SU-DHL-6 (cell line): ENCODE measurements around the gene SNAPC2.

Source experiments
- H2AFZ ChIP-seq: fragments of 200-600 bp; sonication (generic); 2 replicates; pipeline ENCODE4 v1.6.1; 2014; ENCODE audit warnings: low read depth, mild to moderate bottlenecking, moderate library complexity, mixed read lengths, antibody characterized with exemption, low read length; ENCODE audit not compliant: severe bottlenecking
- H3F3A ChIP-seq: fragments of 200-600 bp; shearing (Covaris generic); 2 replicates; pipeline ENCODE4 v1.6.0; 2016; ENCODE audit warnings: antibody characterized with exemption, mild to moderate bottlenecking; ENCODE audit not compliant: insufficient read depth
- H3K27ac ChIP-seq: fragments of 200-600 bp; sonication (generic); 2 replicates; pipeline ENCODE4 v1.5.1; 2016; ENCODE audit warnings: low read depth, mild to moderate bottlenecking, low read length, moderate library complexity, mixed read lengths
- H3K27me3 ChIP-seq: fragments of 200-600 bp; sonication (generic), shearing (Covaris generic); 2 replicates; pipeline ENCODE4 v1.6.0; 2014; ENCODE audit warnings: mild to moderate bottlenecking, low read length
- H3K36me3 ChIP-seq: fragments of 200-600 bp; sonication (generic); 2 replicates; pipeline ENCODE4 v1.6.1; 2014; ENCODE audit warnings: mild to moderate bottlenecking, low read length, mixed read lengths
- H3K4me2 ChIP-seq: fragments of 300-600, 200-600 bp; shearing (Covaris generic), sonication (generic); 2 replicates; pipeline ENCODE4 v1.6.0; 2014; ENCODE audit warnings: low read length, low read depth, mild to moderate bottlenecking; ENCODE audit not compliant: poor library complexity, severe bottlenecking
- H3K4me3 ChIP-seq: fragments of 200-600 bp; sonication (generic); 2 replicates; pipeline ENCODE4 v1.5.1; 2014; ENCODE audit warnings: antibody characterized with exemption, low read length, mild to moderate bottlenecking, mixed read lengths; ENCODE audit not compliant: insufficient read depth, poor library complexity, severe bottlenecking
- H3K79me2 ChIP-seq: fragments of 200-600 bp; sonication (generic); 2 replicates; pipeline ENCODE4 v1.6.1; 2014; ENCODE audit warnings: mild to moderate bottlenecking, low read length, moderate library complexity; ENCODE audit not compliant: insufficient read depth
- H3K9ac ChIP-seq: fragments of 200-600 bp; sonication (generic); 2 replicates; pipeline ENCODE4 v1.7.0; 2014; ENCODE audit warnings: mild to moderate bottlenecking, low read length
- H3K9me2 ChIP-seq: fragments of 200-600 bp; sonication (generic); replicated peaks from 2 replicates; pipeline ENCODE4 v1.6.1; 2014; ENCODE audit warnings: low read length; ENCODE audit not compliant: insufficient read depth
- H3K9me3 ChIP-seq: fragments of 200-600 bp; sonication (generic); 2 replicates; pipeline ENCODE4 v1.6.1; 2014; ENCODE audit warnings: low read length, mixed read lengths; ENCODE audit not compliant: insufficient read depth
- H4K20me1 ChIP-seq: fragments of 200-600 bp; sonication (generic); 2 replicates; pipeline ENCODE4 v1.6.1; 2014; ENCODE audit warnings: low read depth, mild to moderate bottlenecking, antibody characterized with exemption, low read length, moderate library complexity, mixed read lengths
- CTCF ChIP-seq: fragments of 200-600 bp; sonication (generic); IDR thresholded peaks from one replicate; pipeline ENCODE4 v1.5.1; 2017; ENCODE audit warnings: antibody characterized with exemption, mild to moderate bottlenecking, low read length, moderate library complexity; ENCODE audit not compliant: insufficient read depth, poor library complexity, severe bottlenecking
- EZH2phosphoT487 ChIP-seq: fragments of 200-600 bp; sonication (generic), shearing (Covaris generic); conservative IDR thresholded peaks from 2 replicates; pipeline ENCODE4 v1.6.1; 2018; ENCODE audit warnings: mild to moderate bottlenecking, antibody characterized with exemption, low read length, moderate library complexity, mixed read lengths

SNAPC2 gene

GRCh38 chr19:7965259-7965841 lies 45.2 kb downstream of the SNAPC2 start:
- no peak overlapping the region for H3K4me3 ChIP-seq
- no peak overlapping the region for H2AFZ ChIP-seq
- no peaks in the 10 kb centered on the region for H4K20me1 ChIP-seq
- H3K9me2 ChIP-seq, result no peaks in the 10 kb centered on the region
- H3K9ac ChIP-seq, result no peak overlapping the region
- H3F3A ChIP-seq, result no peaks in the 10 kb centered on the region
- no peaks in the 10 kb centered on the region for H3K27me3 ChIP-seq
- no peaks in the 10 kb centered on the region for H3K79me2 ChIP-seq
- TF ChIP-seq CTCF (no peak), EZH2phosphoT487 (no peak)
- no peak overlapping the region for H3K27ac ChIP-seq
- H3K9me3 ChIP-seq, result no peaks in the 10 kb centered on the region
- H3K36me3 ChIP-seq, result peaks cover 14% of the 10 kb centered on the region; the same call in 1 of the 2 replicates
- H3K4me2 ChIP-seq, result no peak overlapping the region

- Histone ChIP-seq H3K4me3 (no peak overlapping the region), H2AFZ (no peak overlapping the region), H3K4me2 (no peak overlapping the region), H3K9me2 (no peaks in the 10 kb centered on the region), H4K20me1 (no peaks in the 10 kb centered on the region), H3F3A (no peaks in the 10 kb centered on the region), H3K9ac (no peak overlapping the region), H3K79me2 (no peaks in the 10 kb centered on the region), H3K27ac (no peak overlapping the region), H3K36me3 (peaks cover 14% of the 10 kb centered on the region; the same call in 1 of the 2 replicates), H3K9me3 (no peaks in the 10 kb centered on the region), H3K27me3 (no peaks in the 10 kb centered on the region)
- TF ChIP-seq EZH2phosphoT487, result no peak
- no peak for TF ChIP-seq CTCF
Measured at GRCh38 chr19:7965921-7966665, 46.0 kb downstream of the SNAPC2 start.

GRCh38 chr19:7968008-7968795 lies 48.1 kb downstream of the SNAPC2 start:
- Histone ChIP-seq H3K9ac (no peak overlapping the region), H4K20me1 (no peaks in the 10 kb centered on the region), H3K36me3 (peaks cover 7% of the 10 kb centered on the region; the same call in 1 of the 2 replicates), H3K79me2 (no peaks in the 10 kb centered on the region), H3K4me2 (no peak overlapping the region), H2AFZ (no peak overlapping the region), H3K4me3 (no peak overlapping the region), H3K9me3 (no peaks in the 10 kb centered on the region), H3K27me3 (no peaks in the 10 kb centered on the region), H3K9me2 (no peaks in the 10 kb centered on the region), H3F3A (no peaks in the 10 kb centered on the region), H3K27ac (no peak overlapping the region)
- TF ChIP-seq CTCF (no peak), EZH2phosphoT487 (no peak)
